GM23248 (cell line): ENCODE data around the gene STIP1. TPM values are rescaled to one million over a fixed set of nuclear protein-coding genes. Genes with fewer than 3 reads are reported as not detected.

Experiments used
- DNase-seq: peaks from one replicate; pipeline ENCODE4 v3.0.0-alpha.2; 2015
- H2AFZ ChIP-seq: fragments of 200-600 bp; sonication (generic); 2 replicates; pipeline ENCODE4 v1.6.1; 2016; ENCODE audit warnings: antibody characterized with exemption
- H3F3A ChIP-seq: fragments of 200-600 bp; sonication (generic); 2 replicates; pipeline ENCODE4 v1.6.1; 2016; ENCODE audit warnings: mild to moderate bottlenecking, antibody characterized with exemption, mixed run types; ENCODE audit not compliant: insufficient read depth
- H3K27ac ChIP-seq: fragments of 200-600 bp; sonication (generic); 2 replicates; pipeline ENCODE4 v1.5.1; 2016; ENCODE audit warnings: mild to moderate bottlenecking
- H3K27me3 ChIP-seq: fragments of 200-600 bp; sonication (generic); replicated peaks from 2 replicates; pipeline ENCODE4 v1.6.1; 2016; ENCODE audit warnings: mild to moderate bottlenecking; ENCODE audit not compliant: insufficient read depth
- H3K36me3 ChIP-seq: fragments of 200-600 bp; sonication (generic); 2 replicates; pipeline ENCODE4 v1.6.1; 2016; ENCODE audit warnings: low read depth, mild to moderate bottlenecking
- H3K4me1 ChIP-seq: fragments of 200-600 bp; sonication (generic); 2 replicates; pipeline ENCODE4 v1.6.1; 2016; ENCODE audit warnings: mild to moderate bottlenecking; ENCODE audit not compliant: insufficient read depth
- H3K4me2 ChIP-seq: fragments of 200-600 bp; sonication (generic); one replicate; pipeline ENCODE4 v1.6.1; 2016; ENCODE audit warnings: mild to moderate bottlenecking; ENCODE audit not compliant: unreplicated experiment
- H3K4me3 ChIP-seq: fragments of 200-600 bp; sonication (generic); 2 replicates; pipeline ENCODE4 v1.5.1; 2016; ENCODE audit warnings: mild to moderate bottlenecking
- H3K79me2 ChIP-seq: fragments of 200-600 bp; sonication (generic); 2 replicates; pipeline ENCODE4 v1.6.1; 2016; ENCODE audit warnings: mild to moderate bottlenecking; ENCODE audit not compliant: insufficient read depth
- H3K9ac ChIP-seq: fragments of 200-600 bp; sonication (generic); 2 replicates; pipeline ENCODE4 v1.6.1; 2016; ENCODE audit warnings: mild to moderate bottlenecking
- H3K9me2 ChIP-seq: fragments of 200-600 bp; sonication (generic); 2 replicates; pipeline ENCODE4 v1.6.1; 2016; ENCODE audit warnings: mixed run types, mild to moderate bottlenecking, moderate library complexity; ENCODE audit not compliant: insufficient read depth
- H3K9me3 ChIP-seq: fragments of 200-600 bp; sonication (generic); one replicate; pipeline ENCODE4 v1.6.1; 2017; ENCODE audit warnings: low read depth
- H4K20me1 ChIP-seq: fragments of 200-600 bp; sonication (generic); 2 replicates; pipeline ENCODE4 v1.6.0; 2016; ENCODE audit not compliant: insufficient read depth
- EZH2 ChIP-seq: fragments of 200-600 bp; sonication (generic); IDR thresholded peaks from 2 replicates; pipeline ENCODE4 v1.6.1; 2018; ENCODE audit warnings: antibody characterized with exemption, mild to moderate bottlenecking; ENCODE audit not compliant: insufficient read depth, poor library complexity, severe bottlenecking
- EZH2phosphoT487 ChIP-seq: fragments of 200-600 bp; sonication (generic); IDR thresholded peaks from 2 replicates; pipeline ENCODE4 v1.6.1; 2018; ENCODE audit warnings: antibody characterized with exemption, moderate library complexity, mild to moderate bottlenecking, low read depth; ENCODE audit not compliant: insufficient read depth
- WGBS, 2 experiments: methylation state at CpG; one replicate each; pipeline ENCODE4 v1.1.6; 2015 to 2017; ENCODE audit warnings: low lambda C conversion rate in 2 of 2, low coverage in 1 of 2; ENCODE audit errors: missing lambda C conversion rate in 2 of 2; 5-methylcytosine and 5-hydroxymethylcytosine counted together
- in situ Hi-C: fragments of 300-500 bp; cut with MboI; formaldehyde crosslinking; loops from 2 replicates; pipeline ENCODE4 v1.15.0; 2020
- polyA plus RNA-seq: library from polyadenylated mRNA; unstranded; fragments of >200 nt; fragmentation: Nextera tagmentation; extraction: Ambion mirVana; gene quantifications from 2 replicates; pipeline ENCODE4 v1.2.1, GENCODE V29; 2016
- total RNA-seq: library from RNA; depleted of rRNA; stranded (reverse); fragments of >200 nt; shearing (Covaris generic); gene quantifications from 2 replicates; pipeline ENCODE4 v1.2.3, GENCODE V29; 2014

Gene STIP1
- total and polyA plus RNA-seq, 2 experiments from 2014 or later = 115 to 128 TPM

DNA sequence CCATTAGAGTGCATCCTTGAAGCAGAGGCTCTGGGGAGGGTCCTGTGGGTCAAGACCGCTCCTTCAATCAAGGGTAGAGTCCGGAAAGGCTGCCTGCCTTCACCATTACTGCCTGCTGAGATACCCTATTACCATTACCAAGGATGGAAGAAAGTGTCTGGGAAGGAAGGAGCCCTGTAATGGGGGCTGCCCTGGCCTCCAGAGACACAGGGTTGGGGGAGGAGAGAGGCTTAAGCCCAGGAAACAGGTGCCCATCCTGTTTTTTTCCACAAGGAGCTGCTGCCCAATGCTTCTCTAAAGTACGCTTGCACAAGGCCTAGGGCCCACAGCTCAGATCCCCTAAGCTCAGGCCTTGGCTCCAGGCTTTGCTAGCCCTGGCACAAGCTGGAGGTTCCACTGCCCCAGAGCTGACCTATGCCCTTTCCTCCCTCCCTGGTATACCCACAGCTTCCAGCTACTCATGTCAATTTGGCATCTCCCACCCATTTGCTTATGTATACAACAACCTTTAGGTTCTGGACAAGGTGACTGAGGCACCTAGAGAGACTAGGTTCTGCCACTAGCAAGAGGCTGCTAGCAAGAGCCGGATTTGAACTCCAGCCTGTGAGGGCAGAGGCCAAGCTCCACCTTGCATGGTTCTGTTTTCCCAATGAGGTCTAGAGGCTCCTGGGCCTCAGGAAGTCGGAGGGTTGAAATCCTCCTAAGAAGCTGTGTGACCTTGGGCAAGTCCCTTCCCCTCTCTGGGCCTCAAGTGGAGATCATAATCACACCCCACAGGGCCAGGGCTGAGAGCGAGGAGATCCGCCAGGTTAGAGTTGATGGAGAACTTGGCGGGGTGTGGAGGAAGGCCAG, 63.8 kb downstream of the STIP1 start:
- WGBS, 2 experiments = 87 to 92% methylated on average over 8 of the region's 8 CpGs
- Histone ChIP-seq H3K4me1 (peaks cover 11% of the 10 kb centered on the region; the same call in 1 of the 2 replicates), H3K27ac (no peak overlapping the region), H3K9me3 (no peaks in the 10 kb centered on the region), H3F3A (peaks cover 13% of the 10 kb centered on the region; the same call in 1 of the 2 replicates), H2AFZ (no peak overlapping the region), H3K36me3 (no peaks in the 10 kb centered on the region), H4K20me1 (no peaks in the 10 kb centered on the region), H3K27me3 (no peaks in the 10 kb centered on the region), H3K9ac (no peak overlapping the region), H3K4me2 (no peak overlapping the region), H3K4me3 (no peak overlapping the region), H3K79me2 (peaks cover 44% of the 10 kb centered on the region), H3K9me2 (no peaks in the 10 kb centered on the region)
- DNase-seq = no peak
- no peak for TF ChIP-seq EZH2
- no peak for TF ChIP-seq EZH2phosphoT487
- in situ Hi-C loops = no loop called here

DNA sequence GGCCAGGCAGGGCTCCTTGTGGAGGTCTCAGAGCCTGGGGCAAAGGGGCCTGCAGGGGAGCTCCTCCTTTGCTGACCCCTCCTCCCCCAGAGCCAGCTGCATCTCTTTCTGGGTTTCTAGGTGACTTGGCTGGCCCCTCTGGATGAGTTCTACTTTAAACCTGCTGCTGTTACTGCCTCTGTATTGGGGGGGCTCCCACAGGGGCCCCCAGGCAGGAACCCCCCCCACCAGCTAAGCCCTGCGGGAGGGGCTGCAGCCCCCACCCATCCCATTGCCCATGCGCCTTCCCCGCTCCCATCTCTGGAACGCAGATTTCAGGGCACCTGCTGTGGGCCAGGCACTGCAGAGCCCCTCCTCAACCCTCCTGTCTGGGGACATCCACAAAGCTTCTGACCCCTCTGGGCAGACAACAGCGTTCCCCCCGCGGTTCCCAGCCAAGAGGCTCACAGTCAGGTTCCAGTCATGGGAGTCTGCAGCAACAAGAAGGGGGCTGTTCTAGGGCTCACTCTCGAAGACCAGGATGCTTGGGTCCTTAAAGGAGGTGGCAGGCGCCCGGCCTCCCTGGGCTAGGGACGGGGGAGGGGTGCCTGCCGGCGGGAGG, 64.5 kb downstream of the STIP1 start:
- H3K9me2 ChIP-seq = no peaks in the 10 kb centered on the region
- in situ Hi-C loops = no loop called here
- peak overlapping the region; percentile 80 for H2AFZ ChIP-seq
- H3K36me3 ChIP-seq = no peaks in the 10 kb centered on the region; the same call in 1 of the 2 replicates
- 23 to 27% methylated on average over 12 to 13 of the region's 13 CpGs for WGBS, 2 experiments
- H3K4me2 ChIP-seq = peak overlapping the region; percentile 67
- H3K27ac ChIP-seq = no peak overlapping the region
- H3K27me3 ChIP-seq = no peaks in the 10 kb centered on the region
- H4K20me1 ChIP-seq = no peaks in the 10 kb centered on the region
- peak overlapping the region; percentile 91 for H3K4me3 ChIP-seq
- no peaks in the 10 kb centered on the region for H3K9me3 ChIP-seq
- TF ChIP-seq EZH2phosphoT487 (no peak), EZH2 (no peak)
- peaks cover 11% of the 10 kb centered on the region; the same call in 1 of the 2 replicates for H3K4me1 ChIP-seq
- peaks cover 6% of the 10 kb centered on the region; the same call in 1 of the 2 replicates for H3F3A ChIP-seq
- peak overlapping the region; percentile 56 for H3K9ac ChIP-seq
- no peak for DNase-seq
- peaks cover 36% of the 10 kb centered on the region for H3K79me2 ChIP-seq

GRCh38 chr11:64251016-64251752, 65.2 kb downstream of the STIP1 start, which contains the start of gene PLCB3:
PLCB3 (plus strand) TSS chr11:64251530; CDS start chr11:64251650, 120 bp downstream.
- Histone ChIP-seq H3K79me2 (peaks cover 30% of the 10 kb centered on the region), H3K9me3 (no peaks in the 10 kb centered on the region), H3K27ac (peak within 1 kb of the TSS; percentile 39), H3K4me2 (peak within 1 kb of the TSS; percentile 99), H3K27me3 (no peaks in the 10 kb centered on the region), H2AFZ (peak within 1 kb of the TSS; percentile 81), H3K4me1 (peaks cover 11% of the 10 kb centered on the region; the same call in 1 of the 2 replicates), H3K4me3 (peak within 1 kb of the TSS; percentile 91), H3K36me3 (no peaks in the 10 kb centered on the region; the same call in 1 of the 2 replicates), H3K9me2 (no peaks in the 10 kb centered on the region), H3F3A (peaks cover 5% of the 10 kb centered on the region; the same call in 1 of the 2 replicates), H4K20me1 (no peaks in the 10 kb centered on the region), H3K9ac (peak within 1 kb of the TSS; percentile 87)
- WGBS, 2 experiments = 1 to 2% methylated on average over 19 to 46 of the region's 75 CpGs
- peak; percentile 82 for DNase-seq
- in situ Hi-C loops = no loop called here
- no peak for TF ChIP-seq EZH2
- TF ChIP-seq EZH2phosphoT487 = no peak

DNA sequence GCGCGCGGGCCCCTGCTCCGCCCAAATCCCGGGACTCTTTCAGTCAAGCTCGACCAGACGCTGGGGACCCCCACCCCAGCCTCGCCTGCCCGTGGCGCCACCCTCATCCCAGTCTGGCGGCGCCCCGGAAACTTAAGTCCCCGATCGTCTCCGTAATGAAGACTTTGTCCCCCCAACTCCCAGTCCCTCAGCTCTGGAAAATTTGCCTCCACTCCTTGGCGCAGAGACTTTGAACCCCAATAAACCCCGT, 65.7 kb downstream of the STIP1 start:
- no peaks in the 10 kb centered on the region for H4K20me1 ChIP-seq
- in situ Hi-C loops = no loop called here
- H3K9me2 ChIP-seq = no peaks in the 10 kb centered on the region
- H3K36me3 ChIP-seq = no peaks in the 10 kb centered on the region; the same call in 1 of the 2 replicates
- H3K4me3 ChIP-seq = peak overlapping the region; percentile 91
- no peaks in the 10 kb centered on the region for H3K9me3 ChIP-seq
- no peak for DNase-seq
- H2AFZ ChIP-seq = peak overlapping the region; percentile 81
- peaks cover 11% of the 10 kb centered on the region; the same call in 1 of the 2 replicates for H3K4me1 ChIP-seq
- WGBS, 2 experiments = 1 to 3% methylated on average over 18 of the region's 18 CpGs
- H3F3A ChIP-seq = peaks cover 5% of the 10 kb centered on the region; the same call in 1 of the 2 replicates
- TF ChIP-seq EZH2 (no peak), EZH2phosphoT487 (no peak)
- peak overlapping the region; percentile 99 for H3K4me2 ChIP-seq
- H3K9ac ChIP-seq = peak overlapping the region; percentile 87
- H3K27me3 ChIP-seq = no peaks in the 10 kb centered on the region
- H3K79me2 ChIP-seq = peaks cover 29% of the 10 kb centered on the region
- H3K27ac ChIP-seq = peak overlapping the region; percentile 39
